HG03469 (cell line): ENCODE data around the gene ASXL2.
"Not testable (repeated sequence)": the region's sequence is repeated elsewhere in the genome, so short reads cannot be mapped to it uniquely, and the experiment has no call there.

Source experiments
- ATAC-seq: cut with Tn5 transposase; IDR thresholded peaks from one replicate; pipeline ENCODE4 v1.9.1; 2021; ENCODE audit warnings: mild to moderate bottlenecking, moderate library complexity, moderate number of reproducible peaks; ENCODE audit not compliant: unreplicated experiment

The ASXL2 gene

GRCh38 chr2:25878361-25879132 is at the start of gene ASXL2:
ASXL2 (minus strand) TSS chr2:25878487; CDS start chr2:25878222, 265 bp downstream.
- ATAC-seq, result peak; percentile 86

DNA sequence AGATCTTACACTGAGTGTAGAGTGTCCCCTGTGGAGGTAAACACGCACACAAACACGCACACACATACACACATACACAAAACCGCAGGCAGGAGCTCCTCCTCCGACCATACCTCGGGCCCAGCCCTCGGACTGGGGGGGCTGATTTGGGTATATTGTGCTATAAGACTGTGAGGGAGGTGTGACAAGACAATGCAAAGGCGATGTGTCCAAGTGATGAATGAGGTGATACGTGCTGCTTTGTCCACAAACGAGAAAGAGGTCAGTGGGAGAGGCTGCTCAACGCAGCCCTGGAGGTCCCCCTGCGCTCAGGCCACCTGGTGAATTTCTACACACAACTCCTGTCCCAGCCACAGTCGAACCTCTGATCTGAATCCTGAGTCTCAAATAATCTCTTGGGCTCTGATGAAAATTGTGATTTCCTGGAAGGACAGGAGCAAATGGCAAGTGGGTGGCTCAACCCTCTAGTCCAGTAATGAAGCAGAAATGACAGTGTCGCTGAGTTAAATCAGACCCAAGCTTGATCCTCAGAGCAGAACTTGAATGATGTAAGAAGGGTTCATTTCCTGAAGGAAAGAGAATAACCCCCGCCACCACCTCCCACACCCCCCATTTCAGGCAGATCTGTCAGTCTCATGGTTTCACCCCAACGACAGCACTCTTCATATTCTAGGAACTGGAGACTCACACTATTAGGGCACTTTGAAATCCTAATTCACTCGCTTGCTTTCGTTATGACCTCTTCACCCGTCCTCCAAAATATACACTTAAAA is 48.9 kb upstream of the ASXL2 start:
- no peak for ATAC-seq

GRCh38 chr2:25922501-25922900 is 44.2 kb upstream of the ASXL2 start:
- no peak for ATAC-seq

- no peak for ATAC-seq
These were observed 42.6 kb upstream of the ASXL2 start for GRCh38 chr2:25920786-25921415.

- no peak for ATAC-seq
These were observed 42.0 kb upstream of the ASXL2 start for GRCh38 chr2:25920336-25920735.

DNA sequence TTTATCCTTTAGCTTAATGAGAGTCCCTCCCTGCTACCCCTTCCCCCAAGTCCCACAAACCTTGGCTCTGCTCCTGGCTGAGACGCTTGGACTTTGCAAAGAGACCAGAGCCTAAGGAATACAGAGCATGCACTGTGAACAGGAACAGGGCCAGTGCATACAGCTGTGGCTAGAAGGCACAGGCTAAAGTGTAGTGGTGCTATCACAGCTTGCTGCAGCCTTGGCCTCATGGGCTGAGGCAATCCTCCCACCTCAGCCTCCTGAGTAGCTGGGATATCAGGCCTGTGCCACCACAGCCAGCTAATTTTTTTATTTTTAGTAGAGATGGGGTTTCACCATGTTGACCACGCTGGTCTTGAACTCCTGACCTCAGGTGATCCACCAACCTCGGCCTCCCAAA is 39.5 kb upstream of the ASXL2 start:
- ATAC-seq, result no peak

GRCh38 chr2:25917411-25917810 is 39.1 kb upstream of the ASXL2 start:
- ATAC-seq, result not testable (repeated sequence)

DNA sequence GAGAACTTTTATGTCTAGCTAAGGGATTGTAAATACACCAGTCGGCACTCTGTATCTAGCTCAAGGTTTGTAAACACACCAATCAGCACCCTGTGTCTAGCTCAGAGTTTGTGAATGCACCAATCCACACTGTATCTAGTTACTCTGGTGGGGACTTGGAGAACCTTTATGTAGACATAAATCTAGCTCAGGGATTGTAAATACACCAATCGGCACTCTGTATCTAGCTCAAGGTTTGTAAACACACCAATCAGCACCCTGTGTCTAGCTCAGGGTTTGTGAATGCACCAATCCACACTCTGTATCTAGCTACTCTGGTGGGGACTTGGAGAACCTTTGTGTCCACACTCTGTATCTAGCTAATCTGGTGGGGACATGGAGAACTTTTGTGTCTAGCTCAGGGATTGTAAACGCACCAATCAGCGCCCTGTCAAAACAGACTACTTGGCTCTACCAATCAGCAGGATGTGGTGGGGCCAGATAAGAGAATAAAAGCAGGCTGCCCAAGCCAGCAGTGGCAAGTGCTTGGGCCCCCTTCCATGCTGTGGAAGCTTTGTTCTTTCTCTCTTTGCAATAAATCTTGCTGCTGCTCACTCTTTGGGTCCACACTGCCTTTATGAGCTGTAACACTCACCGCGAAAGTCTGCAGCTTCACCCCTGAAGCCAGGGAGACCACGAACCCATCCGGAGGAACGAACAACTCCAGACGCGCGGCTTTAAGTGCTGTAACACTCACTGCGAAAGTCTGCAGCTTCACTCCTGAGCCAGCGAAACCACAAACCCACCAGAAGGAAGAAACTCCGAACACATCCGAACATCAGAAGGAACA is 37.9 kb upstream of the ASXL2 start:
- ATAC-seq, result not testable (repeated sequence)

DNA sequence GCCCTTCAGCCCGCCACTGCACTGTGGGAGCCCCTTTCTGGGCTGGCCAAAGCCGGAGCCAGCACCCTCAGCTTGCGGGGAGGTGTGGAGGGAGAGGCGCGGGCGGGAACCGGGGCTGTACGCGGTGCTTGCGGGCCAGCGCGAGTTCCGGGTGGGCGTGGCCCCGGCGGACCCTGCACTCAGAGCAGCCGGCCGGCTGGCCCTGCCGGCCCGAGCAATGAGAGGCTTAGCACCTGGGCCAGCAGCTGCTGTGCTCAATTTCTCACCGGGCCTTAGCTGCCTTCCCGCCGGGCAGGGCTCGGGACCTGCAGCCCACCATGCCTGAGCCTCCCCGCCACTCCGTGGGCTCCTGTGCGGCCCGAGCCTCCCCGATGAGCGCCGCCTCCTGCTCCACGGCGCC is 37.1 kb upstream of the ASXL2 start:
- not testable (repeated sequence) for ATAC-seq

DNA sequence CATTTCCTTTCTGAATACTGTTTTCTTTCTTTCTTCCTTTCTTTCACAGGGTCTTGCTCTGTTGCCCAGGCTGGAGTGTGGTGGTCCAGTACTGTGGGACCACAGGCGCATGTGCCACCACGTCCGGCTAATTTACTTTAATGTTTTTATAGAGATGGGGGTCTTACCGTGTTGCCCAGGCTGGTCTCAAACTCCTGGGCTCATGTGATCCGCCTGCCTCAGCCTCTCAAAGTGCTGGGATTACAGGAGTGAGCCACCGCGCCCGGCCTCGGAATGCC is 35.3 kb upstream of the ASXL2 start:
- ATAC-seq, result not testable (repeated sequence)

GRCh38 chr2:25912851-25913695 is 34.8 kb upstream of the ASXL2 start:
- ATAC-seq, result no peak

DNA sequence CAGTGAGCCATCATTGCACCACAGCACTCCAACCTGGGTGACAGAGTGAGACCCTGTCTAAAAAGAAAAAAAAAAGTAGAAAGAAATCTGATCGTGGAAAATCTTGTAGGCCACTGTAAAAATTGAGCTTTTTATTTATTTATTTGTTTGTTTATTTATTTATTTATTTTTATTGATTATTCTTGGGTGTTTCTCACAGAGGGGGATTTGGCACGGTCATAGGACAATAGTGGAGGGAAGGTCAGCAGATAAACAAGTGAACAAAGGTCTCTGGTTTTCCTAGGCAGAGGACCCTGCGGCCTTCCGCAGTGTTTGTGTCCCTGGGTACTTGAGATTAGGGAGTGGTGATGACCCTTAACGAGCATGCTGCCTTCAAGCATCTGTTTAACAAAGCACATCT is 31.3 kb upstream of the ASXL2 start:
- not testable (repeated sequence) for ATAC-seq

- no peak for ATAC-seq
These were observed 26.8 kb upstream of the ASXL2 start for GRCh38 chr2:25905126-25905525.

DNA sequence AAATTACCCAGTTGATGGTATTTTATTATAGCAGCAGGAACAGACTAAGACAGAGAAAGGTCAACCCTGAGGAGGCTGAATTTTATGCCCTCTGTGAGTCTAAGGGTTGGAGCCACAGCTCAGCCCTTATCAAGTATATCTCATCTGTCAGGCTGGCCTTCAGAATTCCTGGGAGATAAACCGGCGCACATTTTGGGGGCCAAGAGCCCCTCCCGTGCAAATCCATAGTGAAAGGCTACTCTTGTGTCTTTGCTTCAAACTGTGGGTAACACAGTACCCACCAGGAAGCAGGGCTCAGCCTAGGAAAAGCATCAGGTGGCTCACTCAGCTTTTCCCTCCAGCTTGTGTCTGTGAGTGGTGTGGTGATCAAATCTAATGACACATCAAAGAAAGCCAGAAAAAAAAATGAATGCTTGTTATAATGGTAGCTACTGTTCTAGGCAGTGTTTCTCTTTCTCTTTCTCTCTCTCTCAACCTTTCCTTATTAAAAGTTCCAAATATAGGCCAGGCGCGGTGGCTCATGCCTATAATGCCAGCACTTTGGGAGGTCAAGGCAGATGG is 25.0 kb upstream of the ASXL2 start:
- ATAC-seq, result no peak

DNA sequence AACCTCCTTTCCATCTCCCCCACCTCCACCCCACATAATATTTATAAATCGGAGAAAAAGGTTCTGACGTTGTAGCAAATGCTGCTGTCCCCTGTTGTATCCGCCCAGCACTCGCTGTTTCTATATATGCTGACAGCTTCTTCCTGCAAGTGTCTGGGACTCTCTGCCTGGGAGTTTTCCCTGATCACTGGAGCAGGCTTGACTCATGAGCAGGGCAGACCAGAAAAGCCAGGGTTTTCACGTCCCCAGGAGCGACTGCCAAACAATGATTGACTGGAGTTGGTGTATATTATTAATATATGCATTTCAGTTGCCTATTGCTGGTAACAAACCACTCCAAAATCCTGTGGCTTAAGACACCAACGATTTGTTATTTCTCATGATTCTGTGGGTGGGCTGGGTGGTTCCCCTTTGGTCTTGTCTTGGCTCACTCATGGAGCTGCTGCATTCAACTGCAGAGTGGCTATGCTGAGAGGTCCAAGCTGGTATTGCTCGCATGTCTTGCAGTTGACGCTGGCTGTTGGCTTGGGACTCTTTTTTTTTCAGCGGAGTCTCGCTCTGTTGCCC is 21.2 kb upstream of the ASXL2 start:
- no peak for ATAC-seq

DNA sequence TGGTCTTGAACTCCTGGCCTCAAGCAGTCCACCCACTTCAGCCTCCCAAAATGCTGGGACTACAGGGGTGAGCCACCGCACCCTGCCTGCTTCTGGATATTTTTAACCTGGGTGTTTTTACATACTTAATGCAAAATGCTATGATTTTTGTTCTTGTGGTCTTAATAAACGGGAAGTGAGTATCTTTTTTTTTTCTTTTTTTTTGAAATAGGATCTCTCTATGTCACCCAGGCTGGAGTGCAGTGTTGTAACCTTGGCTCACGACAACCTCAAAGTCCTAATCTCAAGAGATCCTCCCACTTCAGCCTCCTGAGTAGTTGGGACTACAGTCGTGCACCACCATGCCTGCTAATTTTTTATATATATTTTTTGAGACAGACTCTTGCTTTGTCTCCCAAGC is 19.2 kb upstream of the ASXL2 start:
- ATAC-seq, result no peak

- not testable (repeated sequence) for ATAC-seq
These were observed 18.0 kb upstream of the ASXL2 start for GRCh38 chr2:25896308-25896707.

DNA sequence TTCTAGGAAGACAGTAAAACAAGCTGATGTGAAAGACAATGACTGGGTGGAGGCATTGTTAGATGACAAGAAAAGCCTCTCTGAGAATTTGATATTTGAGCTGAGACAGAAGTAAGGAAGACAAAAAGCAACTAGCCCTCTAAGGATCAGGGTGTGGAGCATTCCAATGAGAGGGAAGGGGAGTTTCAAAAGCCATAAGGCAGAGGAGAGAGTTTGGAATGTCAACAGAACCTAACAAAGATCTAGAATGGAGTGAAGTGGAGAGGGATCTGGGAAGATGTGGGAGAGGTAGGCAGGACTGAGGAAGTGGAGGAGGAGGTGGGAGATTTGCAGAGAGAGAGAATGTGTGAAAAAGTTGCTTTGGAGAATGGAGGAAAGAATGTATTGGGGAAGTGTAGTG is 17.3 kb upstream of the ASXL2 start:
- ATAC-seq, result no peak

GRCh38 chr2:25895018-25895417 is 16.7 kb upstream of the ASXL2 start:
- ATAC-seq, result no peak
